ENCODE data around the gene CLCN1.

CLCN1 gene

DNA sequence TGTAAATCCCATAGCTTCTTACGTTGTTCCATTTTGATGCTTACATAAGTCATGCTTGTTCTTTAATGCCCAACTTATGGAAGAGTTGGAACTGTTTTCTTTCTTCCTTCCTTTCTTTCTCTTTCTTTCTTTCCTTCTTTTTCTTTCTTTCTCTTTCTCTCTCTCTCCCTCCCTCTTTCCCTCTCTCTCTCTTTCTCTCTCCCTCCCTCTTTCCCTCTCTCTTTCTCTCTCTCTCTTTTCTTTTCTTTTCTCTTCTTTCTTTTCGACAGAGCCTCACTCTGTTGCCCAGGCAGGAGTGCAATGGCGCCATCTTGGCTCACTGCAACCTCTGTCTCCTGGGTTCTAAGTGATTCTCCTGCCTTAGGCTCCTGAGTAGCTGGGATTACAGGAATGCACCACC, 27.7 kb downstream of the CLCN1 start:
- Histone ChIP-seq H3K9me2 (replicated peaks; ENCODE audit: insufficient read depth, low read length) (no peaks in the 10 kb centered on the region), H3K9me3 (replicated peaks; ENCODE audit: insufficient read depth, low read length) (no peaks in the 10 kb centered on the region), H3K4me2 (ENCODE audit: low read depth, low read length) (no peak overlapping the region), H3K27me3 (replicated peaks; ENCODE audit: insufficient read depth, low read length) (no peaks in the 10 kb centered on the region), H3K4me3 (ENCODE audit: low read length) (no peak overlapping the region), H3K4me1 (ENCODE audit: low read length) (no peaks in the 10 kb centered on the region), H3F3A (ENCODE audit: insufficient read depth, low read length) (no peaks in the 10 kb centered on the region), H3K9ac (ENCODE audit: low read length) (no peak overlapping the region), H4K20me1 (ENCODE audit: insufficient read depth, low read length) (no peaks in the 10 kb centered on the region), H3K36me3 (replicated peaks; ENCODE audit: insufficient read depth, low read length) (no peaks in the 10 kb centered on the region), H2AFZ (ENCODE audit: low read length) (no peak overlapping the region), H3K79me2 (ENCODE audit: low read length) (no peaks in the 10 kb centered on the region), H3K27ac (ENCODE audit: low read length) (no peak overlapping the region)
- DNase-seq = no peak
- no peak for TF ChIP-seq EZH2phosphoT487 (IDR thresholded peaks at IDR 0.05; ENCODE audit: low read length)
- TF ChIP-seq, protein P1, sequence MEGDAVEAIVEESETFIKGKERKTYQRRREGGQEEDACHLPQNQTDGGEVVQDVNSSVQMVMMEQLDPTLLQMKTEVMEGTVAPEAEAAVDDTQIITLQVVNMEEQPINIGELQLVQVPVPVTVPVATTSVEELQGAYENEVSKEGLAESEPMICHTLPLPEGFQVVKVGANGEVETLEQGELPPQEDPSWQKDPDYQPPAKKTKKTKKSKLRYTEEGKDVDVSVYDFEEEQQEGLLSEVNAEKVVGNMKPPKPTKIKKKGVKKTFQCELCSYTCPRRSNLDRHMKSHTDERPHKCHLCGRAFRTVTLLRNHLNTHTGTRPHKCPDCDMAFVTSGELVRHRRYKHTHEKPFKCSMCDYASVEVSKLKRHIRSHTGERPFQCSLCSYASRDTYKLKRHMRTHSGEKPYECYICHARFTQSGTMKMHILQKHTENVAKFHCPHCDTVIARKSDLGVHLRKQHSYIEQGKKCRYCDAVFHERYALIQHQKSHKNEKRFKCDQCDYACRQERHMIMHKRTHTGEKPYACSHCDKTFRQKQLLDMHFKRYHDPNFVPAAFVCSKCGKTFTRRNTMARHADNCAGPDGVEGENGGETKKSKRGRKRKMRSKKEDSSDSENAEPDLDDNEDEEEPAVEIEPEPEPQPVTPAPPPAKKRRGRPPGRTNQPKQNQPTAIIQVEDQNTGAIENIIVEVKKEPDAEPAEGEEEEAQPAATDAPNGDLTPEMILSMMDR (IDR thresholded peaks at IDR 0.05; ENCODE audit: low read length) = no peak
- TF ChIP-seq EZH2 (optimal IDR thresholded peaks at IDR 0.05; ENCODE audit: low read depth, low read length) = no peak

DNA sequence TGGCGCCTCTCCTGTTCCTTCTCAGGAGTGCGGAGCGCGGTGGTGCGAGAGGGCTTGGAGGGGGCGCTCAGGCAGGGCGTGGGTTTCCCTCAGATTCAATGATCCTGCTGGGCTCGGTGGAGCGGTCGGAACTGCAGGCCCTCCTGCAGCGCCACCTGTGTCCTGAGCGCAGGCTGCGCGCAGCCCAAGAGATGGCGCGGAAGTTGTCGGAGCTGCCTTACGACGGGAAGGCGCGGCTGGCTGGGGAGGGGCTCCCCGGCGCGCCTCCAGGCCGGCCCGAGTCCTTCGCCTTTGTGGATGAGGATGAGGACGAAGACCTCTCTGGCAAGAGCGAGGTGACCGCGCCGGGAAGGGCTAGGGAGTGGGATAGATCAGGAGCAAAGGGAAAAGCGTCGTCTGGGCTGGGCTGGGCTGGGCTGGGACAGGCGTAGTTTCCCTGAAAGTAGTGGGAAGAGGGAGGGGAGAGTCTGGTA, 29.6 kb downstream of the CLCN1 start:
- no peak overlapping the region for H3K4me2 ChIP-seq (ENCODE audit: low read depth, low read length)
- DNase-seq = no peak
- TF ChIP-seq EZH2phosphoT487 (IDR thresholded peaks at IDR 0.05; ENCODE audit: low read length) = no peak
- H3K79me2 ChIP-seq (ENCODE audit: low read length) = no peaks in the 10 kb centered on the region
- H3K9ac ChIP-seq (ENCODE audit: low read length) = no peak overlapping the region
- H4K20me1 ChIP-seq (ENCODE audit: insufficient read depth, low read length) = no peaks in the 10 kb centered on the region
- H3K4me1 ChIP-seq (ENCODE audit: low read length) = no peaks in the 10 kb centered on the region
- no peaks in the 10 kb centered on the region for H3K9me2 ChIP-seq (replicated peaks; ENCODE audit: insufficient read depth, low read length)
- no peaks in the 10 kb centered on the region for H3K27me3 ChIP-seq (replicated peaks; ENCODE audit: insufficient read depth, low read length)
- no peaks in the 10 kb centered on the region for H3K9me3 ChIP-seq (replicated peaks; ENCODE audit: insufficient read depth, low read length)
- no peaks in the 10 kb centered on the region for H3F3A ChIP-seq (ENCODE audit: insufficient read depth, low read length)
- H3K4me3 ChIP-seq (ENCODE audit: low read length) = no peak overlapping the region
- no peak overlapping the region for H2AFZ ChIP-seq (ENCODE audit: low read length)
- H3K27ac ChIP-seq (ENCODE audit: low read length) = no peak overlapping the region
- H3K36me3 ChIP-seq (replicated peaks; ENCODE audit: insufficient read depth, low read length) = no peaks in the 10 kb centered on the region

DNA sequence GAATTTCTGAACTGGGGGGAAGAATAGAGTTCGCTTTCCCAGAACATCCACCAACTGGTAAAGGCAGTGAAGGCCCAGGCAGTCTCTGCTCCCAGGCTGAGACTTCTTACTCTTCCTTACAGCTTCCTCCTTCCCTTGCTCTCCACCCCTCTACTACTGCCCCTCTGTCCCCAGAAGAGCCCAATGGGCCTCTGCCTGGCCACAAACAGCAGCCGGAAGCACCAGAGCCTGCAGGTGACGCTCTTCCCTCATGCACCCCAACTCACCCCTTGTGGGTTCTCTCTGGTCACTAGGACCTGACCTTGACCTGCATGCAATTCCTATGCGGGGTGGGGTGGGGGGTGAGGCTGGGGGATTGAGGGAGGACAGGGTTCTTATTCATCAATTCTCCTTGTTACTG, 30.1 kb downstream of the CLCN1 start:
- DNase-seq = no peak
- H2AFZ ChIP-seq (ENCODE audit: low read length) = no peak overlapping the region
- H3K27me3 ChIP-seq (replicated peaks; ENCODE audit: insufficient read depth, low read length) = no peaks in the 10 kb centered on the region
- H3K4me3 ChIP-seq (ENCODE audit: low read length) = no peak overlapping the region
- H3K9me2 ChIP-seq (replicated peaks; ENCODE audit: insufficient read depth, low read length) = no peaks in the 10 kb centered on the region
- H3F3A ChIP-seq (ENCODE audit: insufficient read depth, low read length) = no peaks in the 10 kb centered on the region
- no peaks in the 10 kb centered on the region for H3K4me1 ChIP-seq (ENCODE audit: low read length)
- no peaks in the 10 kb centered on the region for H3K9me3 ChIP-seq (replicated peaks; ENCODE audit: insufficient read depth, low read length)
- no peak for TF ChIP-seq EZH2phosphoT487 (IDR thresholded peaks at IDR 0.05; ENCODE audit: low read length)
- TF ChIP-seq EZH2 (optimal IDR thresholded peaks at IDR 0.05; ENCODE audit: low read depth, low read length) = no peak
- TF ChIP-seq, protein P1 (IDR thresholded peaks at IDR 0.05; ENCODE audit: low read length) = no peak
- H4K20me1 ChIP-seq (ENCODE audit: insufficient read depth, low read length) = no peaks in the 10 kb centered on the region
- H3K4me2 ChIP-seq (ENCODE audit: low read depth, low read length) = no peak overlapping the region
- H3K27ac ChIP-seq (ENCODE audit: low read length) = no peak overlapping the region
- H3K36me3 ChIP-seq (replicated peaks; ENCODE audit: insufficient read depth, low read length) = no peaks in the 10 kb centered on the region
- no peak overlapping the region for H3K9ac ChIP-seq (ENCODE audit: low read length)
- H3K79me2 ChIP-seq (ENCODE audit: low read length) = no peaks in the 10 kb centered on the region

DNA sequence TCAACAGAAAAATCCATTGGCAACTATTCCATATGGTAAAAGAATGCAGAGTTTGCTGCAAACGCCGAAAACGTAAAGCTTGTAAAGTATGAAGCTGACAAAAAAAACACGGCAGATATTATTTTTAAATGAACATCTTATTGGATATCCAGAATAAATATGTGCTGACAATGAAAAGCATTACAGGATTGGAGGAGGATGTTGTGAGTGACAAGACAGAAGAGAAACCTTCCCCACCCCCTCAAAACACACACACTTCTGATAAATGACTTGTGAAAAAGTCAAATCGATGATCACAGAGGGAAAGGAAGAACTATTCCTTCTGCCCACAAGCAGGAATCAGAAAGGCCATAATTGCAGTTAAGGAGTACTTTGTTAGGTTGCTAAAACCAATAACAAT, 32.0 kb downstream of the CLCN1 start:
- no peak overlapping the region for H2AFZ ChIP-seq (ENCODE audit: low read length)
- H3K27ac ChIP-seq (ENCODE audit: low read length) = no peak overlapping the region
- no peak for DNase-seq
- H3K9me2 ChIP-seq (replicated peaks; ENCODE audit: insufficient read depth, low read length) = no peaks in the 10 kb centered on the region
- H3K27me3 ChIP-seq (replicated peaks; ENCODE audit: insufficient read depth, low read length) = no peaks in the 10 kb centered on the region
- TF ChIP-seq EZH2phosphoT487 (IDR thresholded peaks at IDR 0.05; ENCODE audit: low read length) (no peak), EZH2 (optimal IDR thresholded peaks at IDR 0.05; ENCODE audit: low read depth, low read length) (no peak)
- TF ChIP-seq, protein P1 (IDR thresholded peaks at IDR 0.05; ENCODE audit: low read length) = no peak
- H3K9me3 ChIP-seq (replicated peaks; ENCODE audit: insufficient read depth, low read length) = no peaks in the 10 kb centered on the region
- H3K4me3 ChIP-seq (ENCODE audit: low read length) = no peak overlapping the region
- no peak overlapping the region for H3K4me2 ChIP-seq (ENCODE audit: low read depth, low read length)
- no peaks in the 10 kb centered on the region for H4K20me1 ChIP-seq (ENCODE audit: insufficient read depth, low read length)
- no peaks in the 10 kb centered on the region for H3K36me3 ChIP-seq (replicated peaks; ENCODE audit: insufficient read depth, low read length)
- H3F3A ChIP-seq (ENCODE audit: insufficient read depth, low read length) = no peaks in the 10 kb centered on the region
- no peaks in the 10 kb centered on the region for H3K79me2 ChIP-seq (ENCODE audit: low read length)
- no peak overlapping the region for H3K9ac ChIP-seq (ENCODE audit: low read length)
- no peaks in the 10 kb centered on the region for H3K4me1 ChIP-seq (ENCODE audit: low read length)
